Measurements from ENCODE around the gene CPNE8.

Gene CPNE8

GRCh38 chr12:38895446-38895845, 9.9 kb downstream of the CPNE8 start:
- DNase-seq (ENCODE audit: low spot score): no peak

DNA sequence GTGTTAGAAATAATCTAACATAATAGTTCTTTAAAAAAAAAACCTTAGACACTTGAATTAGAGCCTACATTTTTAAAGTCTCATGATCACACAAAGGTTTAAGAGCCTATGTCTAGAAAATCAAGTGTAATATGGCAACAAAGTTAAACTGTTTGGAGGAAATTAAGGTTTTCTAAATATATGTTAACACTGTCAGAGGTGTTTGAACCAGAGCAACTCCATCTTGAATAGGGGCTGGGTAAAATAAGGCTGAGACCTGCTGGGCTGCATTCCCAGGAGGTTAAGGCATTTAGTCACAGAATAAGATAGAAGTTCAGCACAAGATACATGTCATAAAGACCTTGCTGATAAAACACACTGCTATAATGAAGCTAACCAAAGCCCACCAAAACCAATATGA, 12.4 kb downstream of the CPNE8 start:
- no peak for DNase-seq (ENCODE audit: low spot score)

GRCh38 chr12:38892087-38892786, 13.2 kb downstream of the CPNE8 start:
- no peak for DNase-seq (ENCODE audit: low spot score)

- DNase-seq (ENCODE audit: low spot score): no peak
Observed at GRCh38 chr12:38890102-38890855, 15.1 kb downstream of the CPNE8 start.

DNA sequence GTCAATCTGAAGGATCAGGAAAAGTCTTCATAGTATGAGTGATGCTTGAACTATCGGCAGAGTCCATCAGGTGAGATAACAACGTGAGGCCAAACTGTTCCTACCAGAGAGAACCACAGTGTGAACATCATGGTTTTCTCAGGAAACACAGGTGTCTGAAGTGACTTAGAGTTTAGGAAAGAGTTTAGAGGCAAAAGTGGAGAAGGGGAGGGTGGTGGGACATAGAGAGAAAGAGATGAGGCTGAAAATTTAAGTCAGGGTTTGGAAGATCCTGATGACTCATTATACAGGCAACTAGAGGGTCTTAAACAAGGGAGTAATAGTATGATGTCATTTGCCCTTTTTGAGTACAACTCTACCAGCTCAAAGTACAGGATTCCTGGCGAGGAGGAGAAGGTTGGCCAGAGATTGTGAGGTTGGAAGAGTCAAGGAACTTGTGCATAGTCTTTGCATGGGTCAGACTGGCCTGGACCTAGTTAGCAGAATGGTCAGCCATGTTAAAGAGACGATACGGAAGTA, 16.0 kb downstream of the CPNE8 start:
- DNase-seq (ENCODE audit: low spot score): no peak

GRCh38 chr12:38887770-38888169, 17.6 kb downstream of the CPNE8 start:
- DNase-seq (ENCODE audit: low spot score): no peak

DNA sequence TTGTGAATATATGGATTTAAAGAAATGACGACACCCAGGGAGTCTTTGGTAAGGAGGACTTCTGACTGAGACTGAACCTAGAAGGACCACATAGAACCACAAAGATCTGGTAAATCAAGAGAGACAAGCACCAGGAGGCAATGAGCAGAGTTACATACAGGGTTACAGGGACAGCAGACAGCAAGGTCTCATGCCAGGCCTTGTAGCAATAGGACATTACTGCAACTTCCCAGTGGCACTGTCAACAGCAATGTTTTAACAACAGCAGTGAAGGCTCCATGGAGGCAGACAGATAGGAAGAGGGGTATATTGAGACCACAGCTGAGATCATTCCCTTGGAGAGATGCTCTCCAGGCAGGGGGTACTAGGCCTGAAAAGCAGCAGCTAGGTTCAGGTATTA, 18.5 kb downstream of the CPNE8 start:
- no peak for DNase-seq (ENCODE audit: low spot score)

GRCh38 chr12:38886064-38886463, 19.3 kb downstream of the CPNE8 start:
- no peak for DNase-seq (ENCODE audit: low spot score)

- DNase-seq (ENCODE audit: low spot score): no peak
Observed at GRCh38 chr12:38884666-38885065, 20.7 kb downstream of the CPNE8 start.

DNA sequence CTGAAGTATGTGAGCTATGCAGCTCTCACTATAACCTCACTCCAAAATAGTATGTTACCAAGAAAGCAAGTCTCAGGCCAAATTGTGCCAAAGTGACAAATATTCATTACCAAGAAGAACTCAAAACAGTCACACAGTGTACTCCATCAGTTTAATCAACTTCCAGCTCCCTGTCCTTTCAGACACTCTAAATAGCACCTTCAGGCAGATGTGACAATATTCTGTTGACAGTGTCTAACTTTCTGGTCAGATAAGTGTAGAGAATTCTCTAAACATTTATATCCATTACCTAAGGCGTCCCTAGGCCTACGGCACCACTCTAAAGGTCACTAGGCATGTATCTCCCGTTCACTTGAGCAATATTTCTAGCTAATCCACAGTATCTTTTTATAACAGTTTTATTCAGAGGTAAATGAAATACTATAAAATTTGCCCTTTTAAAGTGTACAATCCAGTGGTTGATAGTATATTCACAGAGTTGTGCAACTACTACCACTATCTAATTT, 21.7 kb downstream of the CPNE8 start:
- no peak for DNase-seq (ENCODE audit: low spot score)

DNA sequence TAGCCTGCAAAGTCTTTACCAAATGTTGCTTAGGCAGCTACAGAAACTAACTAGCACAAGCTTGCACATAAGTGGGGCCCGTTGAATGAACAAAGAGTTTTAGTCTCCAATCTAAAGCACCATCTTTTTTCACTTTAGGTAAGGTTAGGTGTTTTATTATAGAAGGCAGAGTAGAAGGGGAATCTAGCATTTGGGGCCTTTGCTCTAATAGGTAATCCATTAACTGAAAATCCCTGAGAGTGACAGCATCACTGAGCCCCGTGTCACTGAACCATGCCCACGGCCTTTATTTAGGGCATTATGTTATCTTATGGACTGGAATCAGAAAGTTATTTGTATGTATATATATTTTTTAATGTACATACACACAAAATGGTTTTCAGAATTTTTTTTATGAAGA, 25.1 kb downstream of the CPNE8 start:
- no peak for DNase-seq (ENCODE audit: low spot score)

DNA sequence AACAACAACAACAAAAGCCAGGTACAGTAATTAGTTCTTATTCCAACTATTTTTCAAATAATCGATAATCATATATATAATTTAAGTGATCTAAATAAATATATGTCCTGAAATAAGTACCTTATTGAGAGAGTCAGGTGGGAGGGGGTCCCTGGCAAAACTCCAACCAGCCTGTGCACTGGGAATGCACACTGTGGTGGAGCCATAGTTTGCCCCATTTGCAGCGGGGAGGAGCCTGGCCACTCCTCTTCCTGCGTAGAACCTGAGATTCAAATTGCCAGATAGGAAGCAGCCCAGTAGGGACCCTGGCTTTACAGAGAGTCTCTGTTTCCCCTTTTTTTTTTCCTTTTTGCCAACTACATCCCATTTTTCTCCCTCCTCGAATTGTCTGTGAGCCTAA, 26.4 kb downstream of the CPNE8 start:
- DNase-seq (ENCODE audit: low spot score): no peak

DNA sequence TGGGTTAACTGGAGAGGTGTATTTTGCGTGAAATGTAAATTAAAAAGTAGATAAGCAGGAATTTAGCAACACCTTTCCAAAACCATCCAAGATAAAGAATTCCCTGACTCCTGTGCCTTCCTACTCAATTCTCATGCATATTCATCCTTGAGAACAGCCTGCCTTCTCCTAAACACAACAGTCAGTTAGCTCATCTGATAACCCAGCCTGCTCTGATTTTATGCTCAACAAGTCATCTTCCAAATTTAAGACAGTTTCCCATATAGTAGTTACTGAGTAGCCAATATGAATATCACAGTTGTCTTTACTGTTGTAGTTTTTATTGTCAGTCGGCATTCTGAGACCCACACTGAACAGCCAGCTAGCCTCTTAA, 27.1 kb downstream of the CPNE8 start:
- no peak for DNase-seq (ENCODE audit: low spot score)

DNA sequence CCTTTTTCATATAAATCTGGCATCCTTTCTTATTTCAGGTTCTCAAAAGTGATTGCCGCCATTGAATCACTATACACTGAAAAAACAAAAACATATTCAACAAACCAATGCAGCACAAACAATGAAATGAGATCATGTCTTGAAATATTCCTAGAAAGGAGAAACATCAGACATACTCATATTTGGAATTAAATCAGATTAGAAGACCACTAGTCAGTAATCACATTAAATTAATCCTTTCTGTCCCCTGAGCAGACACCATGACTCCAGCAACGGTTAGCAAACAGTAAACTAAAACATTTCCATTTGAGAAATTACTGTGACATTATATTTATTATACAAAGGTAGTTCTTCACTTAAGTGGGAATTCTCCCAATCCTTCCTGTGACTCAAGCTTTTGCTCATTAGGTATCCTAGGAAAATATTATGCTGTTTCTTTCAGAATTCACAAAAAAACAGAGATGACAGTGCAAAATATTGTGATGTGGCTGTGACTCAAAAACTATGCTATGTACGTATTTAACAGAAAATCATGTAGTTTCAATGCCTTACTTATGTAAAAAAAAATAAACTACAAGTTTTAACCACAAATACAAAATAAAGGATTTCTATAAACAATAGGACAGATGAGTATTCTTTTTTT, 29.7 kb downstream of the CPNE8 start:
- peak; percentile 40 for DNase-seq (ENCODE audit: low spot score)

DNA sequence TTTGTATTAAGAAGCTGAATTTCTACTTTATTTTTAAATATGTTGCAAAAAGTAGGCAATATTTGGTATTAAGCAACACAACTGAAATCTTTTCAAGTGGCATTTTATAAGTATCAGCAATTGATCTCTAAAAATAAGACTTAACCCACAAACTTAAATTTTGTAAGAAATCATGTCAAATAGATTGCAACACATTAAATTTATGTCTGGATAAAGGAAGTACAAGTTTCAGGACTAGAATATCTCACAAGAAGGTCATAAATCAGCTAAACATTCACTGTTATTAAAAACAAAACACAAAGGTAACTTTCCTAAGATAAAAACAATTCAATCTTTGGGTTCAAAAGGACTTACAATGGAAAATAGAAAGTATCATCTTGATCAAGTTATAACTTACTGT, 32.8 kb downstream of the CPNE8 start:
- no peak for DNase-seq (ENCODE audit: low spot score)

GRCh38 chr12:38872156-38872555, 33.2 kb downstream of the CPNE8 start:
- no peak for DNase-seq (ENCODE audit: low spot score)

GRCh38 chr12:38869036-38869435, 36.4 kb downstream of the CPNE8 start:
- no peak for DNase-seq (ENCODE audit: low spot score)

DNA sequence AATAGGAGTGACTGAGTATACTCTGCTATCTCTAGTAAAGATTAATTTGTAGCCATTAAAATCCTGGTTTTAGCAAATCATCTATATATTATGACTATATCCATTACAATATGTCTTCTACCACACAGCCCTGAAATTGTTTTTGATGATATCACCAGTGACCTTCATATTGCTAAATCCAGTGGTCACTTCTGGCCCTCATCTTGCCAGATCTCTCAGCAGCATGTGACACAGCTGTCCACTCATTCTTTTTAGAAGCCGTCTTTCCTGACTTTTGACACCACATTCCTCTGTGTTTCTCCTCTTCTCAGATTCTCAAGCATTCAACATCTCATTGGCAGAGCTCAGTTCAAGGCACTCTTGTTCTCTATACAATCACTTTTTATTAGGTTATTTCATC, 54.9 kb downstream of the CPNE8 start:
- no peak for DNase-seq (ENCODE audit: low spot score)

DNA sequence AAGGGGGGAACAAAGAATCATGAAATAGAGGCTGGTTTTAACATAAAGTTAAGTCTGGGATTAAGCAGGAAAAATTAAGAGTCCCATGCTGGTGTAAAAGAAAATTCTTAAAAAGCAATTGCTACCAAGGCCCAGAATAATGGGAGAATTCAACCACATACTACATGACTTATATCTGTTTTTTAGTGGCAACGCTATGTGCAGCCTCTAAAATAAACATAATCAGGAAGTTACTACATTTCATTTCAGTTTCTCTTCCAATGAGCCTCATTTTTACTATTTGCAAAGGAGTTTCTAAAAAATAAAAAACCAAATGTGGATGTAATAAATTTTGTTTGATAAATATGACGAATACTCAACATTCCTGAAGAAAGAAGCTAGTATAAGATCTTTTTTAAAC, 58.1 kb downstream of the CPNE8 start:
- DNase-seq (ENCODE audit: low spot score): no peak

- no peak for DNase-seq (ENCODE audit: low spot score)
Observed at GRCh38 chr12:38844267-38844666, 61.1 kb downstream of the CPNE8 start.

DNA sequence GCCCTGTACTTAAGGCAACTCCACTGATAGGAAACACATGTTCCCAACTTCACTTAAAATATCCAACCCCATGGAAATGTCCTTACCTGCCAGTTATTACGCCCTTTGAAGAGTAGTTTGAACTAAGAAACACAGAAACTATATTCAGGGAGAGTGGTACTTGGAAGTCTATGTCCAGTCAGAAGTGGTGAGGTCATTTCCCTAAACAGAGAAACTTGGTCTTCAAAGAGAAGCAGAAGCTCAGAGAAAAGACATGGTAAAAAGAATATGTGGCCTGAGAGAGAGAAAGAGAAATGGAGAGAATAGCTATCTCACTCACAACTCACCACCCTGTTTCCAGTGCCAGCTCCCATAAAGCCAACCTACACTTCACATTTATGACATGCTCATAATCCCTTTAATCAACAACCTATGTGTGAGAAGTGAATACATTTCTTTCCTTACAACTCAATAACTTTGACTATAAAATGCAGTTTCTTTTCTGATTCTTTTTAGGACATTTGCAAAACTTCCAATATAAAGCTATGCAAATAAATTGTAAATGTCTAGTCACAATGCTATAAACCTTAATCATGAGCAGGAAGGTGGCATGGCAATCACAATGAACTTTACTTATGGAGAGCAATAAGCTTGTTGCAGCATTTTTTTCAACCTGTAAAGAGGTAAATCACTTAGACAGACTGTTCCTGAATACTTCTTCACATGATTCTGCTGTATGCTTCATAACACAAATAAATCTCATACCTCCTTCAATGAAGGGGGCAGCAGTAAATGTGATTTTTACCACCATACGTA, 67.1 kb downstream of the CPNE8 start:
- DNase-seq (ENCODE audit: low spot score): no peak

- no peak for DNase-seq (ENCODE audit: low spot score)
Observed at GRCh38 chr12:38831715-38832114, 73.7 kb downstream of the CPNE8 start.
